ENCODE data around the gene ZNF296.

The ZNF296 gene

DNA sequence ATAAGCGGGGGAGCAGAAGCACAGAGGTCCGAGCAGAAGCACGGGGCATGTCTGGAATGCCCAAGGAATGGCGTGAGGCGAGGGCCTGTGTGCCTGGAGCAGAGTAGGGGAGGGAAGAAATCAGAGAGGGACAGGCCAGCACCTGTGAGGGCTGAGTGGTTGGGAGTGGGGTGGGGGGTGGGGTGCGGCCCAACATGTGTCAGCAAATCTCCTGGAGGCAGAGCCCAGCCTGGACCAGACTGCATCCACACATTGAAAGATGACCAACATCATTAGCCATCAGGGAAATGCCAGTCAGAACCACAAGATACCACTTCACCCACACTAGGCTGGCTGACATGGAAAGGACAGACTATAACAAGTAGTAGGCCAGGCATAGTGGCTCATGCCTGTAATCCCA is 26.2 kb downstream of the ZNF296 start:
- H3F3A ChIP-seq (ENCODE audit: insufficient read depth, low read length): peaks cover 40% of the 10 kb centered on the region
- H4K20me1 ChIP-seq (ENCODE audit: insufficient read depth, low read length): no peaks in the 10 kb centered on the region
- peak overlapping the region; percentile 26 for H3K9ac ChIP-seq (ENCODE audit: low read length)
- no peak overlapping the region for H3K4me3 ChIP-seq (ENCODE audit: low read length)
- H3K27ac ChIP-seq (ENCODE audit: low read length): peak overlapping the region; percentile 77; the same call in 1 of the 2 replicates
- H3K4me2 ChIP-seq (ENCODE audit: low read depth, low read length): peak overlapping the region; percentile 78
- H3K9me2 ChIP-seq (replicated peaks; ENCODE audit: insufficient read depth, low read length): no peaks in the 10 kb centered on the region
- H3K36me3 ChIP-seq (replicated peaks; ENCODE audit: insufficient read depth, low read length): peaks cover 13% of the 10 kb centered on the region
- peaks cover 88% of the 10 kb centered on the region for H3K79me2 ChIP-seq (ENCODE audit: low read length)
- no peaks in the 10 kb centered on the region for H3K27me3 ChIP-seq (replicated peaks; ENCODE audit: insufficient read depth, low read length)
- H3K4me1 ChIP-seq (ENCODE audit: low read length): peaks cover 40% of the 10 kb centered on the region
- no peak overlapping the region for H2AFZ ChIP-seq (ENCODE audit: low read length)
- H3K9me3 ChIP-seq (replicated peaks; ENCODE audit: insufficient read depth, low read length): no peaks in the 10 kb centered on the region
- DNase-seq: no peak
- TF ChIP-seq, protein P1, sequence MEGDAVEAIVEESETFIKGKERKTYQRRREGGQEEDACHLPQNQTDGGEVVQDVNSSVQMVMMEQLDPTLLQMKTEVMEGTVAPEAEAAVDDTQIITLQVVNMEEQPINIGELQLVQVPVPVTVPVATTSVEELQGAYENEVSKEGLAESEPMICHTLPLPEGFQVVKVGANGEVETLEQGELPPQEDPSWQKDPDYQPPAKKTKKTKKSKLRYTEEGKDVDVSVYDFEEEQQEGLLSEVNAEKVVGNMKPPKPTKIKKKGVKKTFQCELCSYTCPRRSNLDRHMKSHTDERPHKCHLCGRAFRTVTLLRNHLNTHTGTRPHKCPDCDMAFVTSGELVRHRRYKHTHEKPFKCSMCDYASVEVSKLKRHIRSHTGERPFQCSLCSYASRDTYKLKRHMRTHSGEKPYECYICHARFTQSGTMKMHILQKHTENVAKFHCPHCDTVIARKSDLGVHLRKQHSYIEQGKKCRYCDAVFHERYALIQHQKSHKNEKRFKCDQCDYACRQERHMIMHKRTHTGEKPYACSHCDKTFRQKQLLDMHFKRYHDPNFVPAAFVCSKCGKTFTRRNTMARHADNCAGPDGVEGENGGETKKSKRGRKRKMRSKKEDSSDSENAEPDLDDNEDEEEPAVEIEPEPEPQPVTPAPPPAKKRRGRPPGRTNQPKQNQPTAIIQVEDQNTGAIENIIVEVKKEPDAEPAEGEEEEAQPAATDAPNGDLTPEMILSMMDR (IDR thresholded peaks at IDR 0.05; ENCODE audit: low read length): no peak
- TF ChIP-seq EZH2 (optimal IDR thresholded peaks at IDR 0.05; ENCODE audit: low read depth, low read length) (no peak), EZH2phosphoT487 (IDR thresholded peaks at IDR 0.05; ENCODE audit: low read length) (no peak)

DNA sequence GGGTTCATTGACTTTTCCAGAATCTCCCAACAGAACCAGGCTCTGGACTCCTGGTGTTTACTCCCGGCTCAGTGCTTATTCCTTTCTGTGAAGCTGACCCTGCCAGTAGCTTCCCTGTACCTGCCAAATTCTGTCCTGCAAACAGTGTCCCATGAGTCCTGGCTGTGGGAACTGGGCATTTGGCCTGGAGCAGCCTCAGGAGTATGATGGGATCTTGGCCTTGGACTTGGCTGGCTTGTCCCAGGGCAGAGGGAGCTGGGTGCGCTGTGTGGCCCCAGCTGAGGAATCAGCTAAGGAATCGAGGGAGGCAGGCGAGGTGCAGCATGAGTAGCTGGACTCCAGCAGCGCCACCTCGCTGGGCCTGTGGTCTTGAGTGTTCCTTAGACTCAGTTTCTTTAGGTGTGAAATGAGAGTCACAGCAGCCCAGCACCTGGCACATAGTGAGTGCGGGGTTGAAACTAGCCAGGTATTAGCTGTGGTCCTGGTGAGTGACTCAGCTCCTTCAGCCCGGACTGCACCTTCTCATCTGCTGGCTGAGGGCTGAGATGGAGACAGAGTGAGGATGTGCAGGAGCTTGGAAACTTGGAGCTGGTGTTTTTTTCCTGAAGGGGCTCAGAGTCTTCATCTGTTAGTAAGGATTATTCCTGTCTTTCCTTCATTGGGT is 27.1 kb downstream of the ZNF296 start:
- peak overlapping the region; percentile 77 for H3K27ac ChIP-seq (ENCODE audit: low read length)
- DNase-seq: peak; percentile 77
- H3K4me2 ChIP-seq (ENCODE audit: low read depth, low read length): peak overlapping the region; percentile 78
- H3K9ac ChIP-seq (ENCODE audit: low read length): peak overlapping the region; percentile 53
- H3K4me3 ChIP-seq (ENCODE audit: low read length): peak overlapping the region; percentile 29; the same call in 1 of the 2 replicates
- H3K36me3 ChIP-seq (replicated peaks; ENCODE audit: insufficient read depth, low read length): peaks cover 13% of the 10 kb centered on the region
- TF ChIP-seq EZH2phosphoT487 (IDR thresholded peaks at IDR 0.05; ENCODE audit: low read length): no peak
- TF ChIP-seq, protein P1 (IDR thresholded peaks at IDR 0.05; ENCODE audit: low read length): peak; percentile 27
- no peaks in the 10 kb centered on the region for H4K20me1 ChIP-seq (ENCODE audit: insufficient read depth, low read length)
- H3K27me3 ChIP-seq (replicated peaks; ENCODE audit: insufficient read depth, low read length): no peaks in the 10 kb centered on the region
- peaks cover 44% of the 10 kb centered on the region for H3F3A ChIP-seq (ENCODE audit: insufficient read depth, low read length)
- H3K79me2 ChIP-seq (ENCODE audit: low read length): peaks cover 88% of the 10 kb centered on the region
- H3K4me1 ChIP-seq (ENCODE audit: low read length): peaks cover 48% of the 10 kb centered on the region
- H3K9me2 ChIP-seq (replicated peaks; ENCODE audit: insufficient read depth, low read length): no peaks in the 10 kb centered on the region
- no peak overlapping the region for H2AFZ ChIP-seq (ENCODE audit: low read length)
- no peaks in the 10 kb centered on the region for H3K9me3 ChIP-seq (replicated peaks; ENCODE audit: insufficient read depth, low read length)

DNA sequence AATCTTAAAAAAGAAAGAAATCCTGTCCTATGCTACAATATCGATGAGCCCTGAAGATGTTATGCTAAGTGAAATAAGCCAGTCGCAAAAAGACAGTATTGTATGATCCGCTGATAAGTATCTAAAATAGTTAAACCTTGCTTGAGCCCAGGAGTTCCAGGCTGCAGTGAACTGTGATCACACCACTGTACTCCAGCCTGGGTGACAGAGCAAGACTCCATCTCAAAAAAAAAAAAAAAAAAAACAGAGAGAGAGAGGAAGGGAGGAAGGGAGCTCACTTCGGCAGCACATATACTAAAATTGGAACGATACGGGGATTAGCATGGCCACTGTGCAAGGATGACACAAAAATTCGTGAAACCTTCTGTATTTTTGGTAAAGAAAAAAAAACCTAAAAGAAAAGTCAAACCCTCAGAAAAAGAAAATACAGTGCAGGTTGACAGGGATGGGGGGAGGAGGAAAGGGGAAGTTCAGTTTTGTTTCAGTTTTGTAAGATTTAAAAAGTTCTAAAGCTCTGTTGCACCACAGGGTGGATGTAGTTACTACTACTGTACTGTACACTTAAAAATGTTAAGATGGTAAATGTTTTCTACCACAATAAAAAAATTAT is 29.0 kb downstream of the ZNF296 start:
- Histone ChIP-seq H3K27me3 (replicated peaks; ENCODE audit: insufficient read depth, low read length) (no peaks in the 10 kb centered on the region), H3K9ac (ENCODE audit: low read length) (peak overlapping the region; percentile 36; the same call in 1 of the 2 replicates), H3K4me3 (ENCODE audit: low read length) (peak overlapping the region; percentile 44), H2AFZ (ENCODE audit: low read length) (no peak overlapping the region), H3F3A (ENCODE audit: insufficient read depth, low read length) (peaks cover 44% of the 10 kb centered on the region), H3K9me3 (replicated peaks; ENCODE audit: insufficient read depth, low read length) (no peaks in the 10 kb centered on the region), H4K20me1 (ENCODE audit: insufficient read depth, low read length) (no peaks in the 10 kb centered on the region), H3K4me1 (ENCODE audit: low read length) (peaks cover 49% of the 10 kb centered on the region), H3K4me2 (ENCODE audit: low read depth, low read length) (peak overlapping the region; percentile 71), H3K36me3 (replicated peaks; ENCODE audit: insufficient read depth, low read length) (peaks cover 13% of the 10 kb centered on the region; the same call in 1 of the 2 replicates), H3K79me2 (ENCODE audit: low read length) (peaks cover 89% of the 10 kb centered on the region), H3K27ac (ENCODE audit: low read length) (peak overlapping the region; percentile 77), H3K9me2 (replicated peaks; ENCODE audit: insufficient read depth, low read length) (no peaks in the 10 kb centered on the region)
- TF ChIP-seq EZH2 (optimal IDR thresholded peaks at IDR 0.05; ENCODE audit: low read depth, low read length) (no peak), EZH2phosphoT487 (IDR thresholded peaks at IDR 0.05; ENCODE audit: low read length) (no peak)
- TF ChIP-seq, protein P1 (IDR thresholded peaks at IDR 0.05; ENCODE audit: low read length): peak; percentile 12; the same call in 1 of the 2 replicates
- peak; percentile 70 for DNase-seq

Data from MM.1S (cell line).